ENCODE data around the gene COL18A1.

DNA sequence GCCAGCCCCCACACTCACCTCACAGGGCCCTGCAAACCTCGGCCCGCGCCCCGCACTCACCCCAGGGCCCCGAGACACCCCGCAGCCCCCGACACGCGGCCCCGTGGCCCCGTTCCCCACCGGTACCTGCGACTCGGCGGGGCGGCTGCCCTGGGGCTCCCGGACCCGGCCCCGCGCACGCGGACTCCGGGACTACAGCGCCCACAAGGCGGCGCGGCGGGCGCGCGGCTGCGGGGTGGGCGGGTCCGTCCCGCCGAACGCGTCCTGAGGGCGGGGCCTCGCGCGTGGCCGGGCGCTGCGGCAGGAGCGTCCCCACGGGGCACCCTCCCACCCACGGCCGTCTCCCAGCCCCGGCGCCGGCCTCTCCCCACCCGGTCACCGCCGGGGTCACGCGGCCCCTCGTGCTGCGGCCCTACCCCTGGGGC, 137.3 kb downstream of the COL18A1 start, which contains the start of gene SLC19A1:
- TF ChIP-seq, protein P1, sequence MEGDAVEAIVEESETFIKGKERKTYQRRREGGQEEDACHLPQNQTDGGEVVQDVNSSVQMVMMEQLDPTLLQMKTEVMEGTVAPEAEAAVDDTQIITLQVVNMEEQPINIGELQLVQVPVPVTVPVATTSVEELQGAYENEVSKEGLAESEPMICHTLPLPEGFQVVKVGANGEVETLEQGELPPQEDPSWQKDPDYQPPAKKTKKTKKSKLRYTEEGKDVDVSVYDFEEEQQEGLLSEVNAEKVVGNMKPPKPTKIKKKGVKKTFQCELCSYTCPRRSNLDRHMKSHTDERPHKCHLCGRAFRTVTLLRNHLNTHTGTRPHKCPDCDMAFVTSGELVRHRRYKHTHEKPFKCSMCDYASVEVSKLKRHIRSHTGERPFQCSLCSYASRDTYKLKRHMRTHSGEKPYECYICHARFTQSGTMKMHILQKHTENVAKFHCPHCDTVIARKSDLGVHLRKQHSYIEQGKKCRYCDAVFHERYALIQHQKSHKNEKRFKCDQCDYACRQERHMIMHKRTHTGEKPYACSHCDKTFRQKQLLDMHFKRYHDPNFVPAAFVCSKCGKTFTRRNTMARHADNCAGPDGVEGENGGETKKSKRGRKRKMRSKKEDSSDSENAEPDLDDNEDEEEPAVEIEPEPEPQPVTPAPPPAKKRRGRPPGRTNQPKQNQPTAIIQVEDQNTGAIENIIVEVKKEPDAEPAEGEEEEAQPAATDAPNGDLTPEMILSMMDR (conservative IDR thresholded peaks at IDR 0.05; ENCODE audit: low read depth, low read length): no peak
- TF ChIP-seq EZH2 (IDR thresholded peaks at IDR 0.05; ENCODE audit: borderline replicate concordance, low read depth, low read length, poor library complexity, severe bottlenecking): no peak
